ENCODE data around the gene ATP10A.

The ATP10A gene

GRCh38 chr15:25807063-25807462 is 56.1 kb downstream of the ATP10A start:
- H3K4me3 Mint-ChIP-seq: no peak overlapping the region
- H3K36me3 Mint-ChIP-seq (ENCODE audit: low read depth): no peaks in the 10 kb centered on the region
- TF ChIP-seq, protein P1, sequence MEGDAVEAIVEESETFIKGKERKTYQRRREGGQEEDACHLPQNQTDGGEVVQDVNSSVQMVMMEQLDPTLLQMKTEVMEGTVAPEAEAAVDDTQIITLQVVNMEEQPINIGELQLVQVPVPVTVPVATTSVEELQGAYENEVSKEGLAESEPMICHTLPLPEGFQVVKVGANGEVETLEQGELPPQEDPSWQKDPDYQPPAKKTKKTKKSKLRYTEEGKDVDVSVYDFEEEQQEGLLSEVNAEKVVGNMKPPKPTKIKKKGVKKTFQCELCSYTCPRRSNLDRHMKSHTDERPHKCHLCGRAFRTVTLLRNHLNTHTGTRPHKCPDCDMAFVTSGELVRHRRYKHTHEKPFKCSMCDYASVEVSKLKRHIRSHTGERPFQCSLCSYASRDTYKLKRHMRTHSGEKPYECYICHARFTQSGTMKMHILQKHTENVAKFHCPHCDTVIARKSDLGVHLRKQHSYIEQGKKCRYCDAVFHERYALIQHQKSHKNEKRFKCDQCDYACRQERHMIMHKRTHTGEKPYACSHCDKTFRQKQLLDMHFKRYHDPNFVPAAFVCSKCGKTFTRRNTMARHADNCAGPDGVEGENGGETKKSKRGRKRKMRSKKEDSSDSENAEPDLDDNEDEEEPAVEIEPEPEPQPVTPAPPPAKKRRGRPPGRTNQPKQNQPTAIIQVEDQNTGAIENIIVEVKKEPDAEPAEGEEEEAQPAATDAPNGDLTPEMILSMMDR (IDR thresholded peaks at IDR 0.05; ENCODE audit: unreplicated experiment in 3 of 3): no peak
- H3K4me1 Mint-ChIP-seq: peaks cover 8% of the 10 kb centered on the region
- no peaks in the 10 kb centered on the region for H3K9me3 Mint-ChIP-seq
- H3K27me3 Mint-ChIP-seq (ENCODE audit: low read depth): peaks cover 18% of the 10 kb centered on the region
- no peak overlapping the region for H3K27ac Mint-ChIP-seq

GRCh38 chr15:25805031-25805430 is 58.1 kb downstream of the ATP10A start:
- H3K9me3 Mint-ChIP-seq: no peaks in the 10 kb centered on the region
- no peak overlapping the region for H3K27ac Mint-ChIP-seq
- no peaks in the 10 kb centered on the region for H3K4me1 Mint-ChIP-seq
- peaks cover 11% of the 10 kb centered on the region for H3K27me3 Mint-ChIP-seq (ENCODE audit: low read depth)
- TF ChIP-seq, protein P1 (IDR thresholded peaks at IDR 0.05; ENCODE audit: unreplicated experiment in 3 of 3): no peak
- no peaks in the 10 kb centered on the region for H3K36me3 Mint-ChIP-seq (ENCODE audit: low read depth)
- no peak overlapping the region for H3K4me3 Mint-ChIP-seq

DNA sequence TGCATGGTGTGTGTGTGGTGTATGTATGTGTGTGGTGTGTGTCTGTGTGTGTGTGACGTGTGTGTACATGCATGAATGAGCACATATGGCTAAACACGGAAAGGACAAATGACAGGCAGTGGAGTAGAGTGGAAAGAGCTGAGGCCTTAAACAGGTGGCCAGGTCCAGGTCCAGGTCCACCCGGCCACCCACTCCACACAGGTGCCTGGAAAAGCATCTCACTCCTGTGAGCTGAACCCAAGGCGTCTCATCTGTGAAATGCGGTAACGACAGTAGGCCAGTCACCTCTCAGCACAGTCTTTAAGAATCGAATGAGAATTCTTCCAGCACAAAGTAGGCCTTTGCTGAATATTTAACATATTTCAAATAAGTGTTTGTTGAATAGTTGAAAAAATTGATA is 58.7 kb downstream of the ATP10A start:
- Mint-ChIP-seq H3K27ac (no peak overlapping the region), H3K27me3 (ENCODE audit: low read depth) (peaks cover 11% of the 10 kb centered on the region), H3K4me3 (no peak overlapping the region), H3K4me1 (no peaks in the 10 kb centered on the region), H3K36me3 (ENCODE audit: low read depth) (no peaks in the 10 kb centered on the region), H3K9me3 (no peaks in the 10 kb centered on the region)
- TF ChIP-seq, protein P1 (IDR thresholded peaks at IDR 0.05; ENCODE audit: unreplicated experiment in 3 of 3): no peak

- Mint-ChIP-seq H3K27me3 (ENCODE audit: low read depth) (peaks cover 11% of the 10 kb centered on the region), H3K4me3 (no peak overlapping the region), H3K9me3 (no peaks in the 10 kb centered on the region), H3K4me1 (peaks cover 8% of the 10 kb centered on the region), H3K36me3 (ENCODE audit: low read depth) (no peaks in the 10 kb centered on the region), H3K27ac (no peak overlapping the region)
- TF ChIP-seq, protein P1 (IDR thresholded peaks at IDR 0.05; ENCODE audit: unreplicated experiment in 3 of 3): no peak
Measured at GRCh38 chr15:25803541-25803940, 59.6 kb downstream of the ATP10A start.

- Mint-ChIP-seq H3K27ac (no peak overlapping the region), H3K4me1 (peaks cover 13% of the 10 kb centered on the region), H3K27me3 (ENCODE audit: low read depth) (peaks cover 11% of the 10 kb centered on the region), H3K4me3 (no peak overlapping the region), H3K9me3 (no peaks in the 10 kb centered on the region), H3K36me3 (ENCODE audit: low read depth) (no peaks in the 10 kb centered on the region)
- TF ChIP-seq, protein P1 (IDR thresholded peaks at IDR 0.05; ENCODE audit: unreplicated experiment in 3 of 3): no peak
Measured at GRCh38 chr15:25803036-25803435, 60.1 kb downstream of the ATP10A start.

DNA sequence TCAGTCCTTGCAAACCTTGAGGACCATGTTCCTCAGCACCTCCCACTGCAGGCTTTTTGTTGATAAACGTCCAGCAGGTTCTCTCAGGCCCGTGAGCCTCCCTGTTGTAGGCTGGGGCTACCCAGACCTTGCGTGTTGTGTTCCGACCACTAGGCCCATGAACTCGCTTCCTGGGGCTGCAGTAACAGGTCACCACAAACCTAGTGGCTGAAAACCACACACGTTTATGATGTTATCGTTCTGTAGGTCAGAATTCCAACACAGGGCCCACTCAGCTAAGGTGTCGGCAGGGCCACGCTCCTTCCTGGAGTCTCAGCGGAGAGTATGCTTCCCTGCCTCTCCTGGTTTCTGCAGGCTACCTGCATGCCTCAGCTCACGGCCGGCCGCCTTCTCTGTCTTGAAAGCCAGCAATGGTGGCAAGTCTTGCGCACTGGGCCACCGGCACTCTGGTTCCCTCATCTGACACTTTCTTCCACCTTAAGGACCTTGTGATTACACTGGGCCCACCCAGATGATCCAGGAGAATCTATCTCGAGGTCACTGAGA is 60.8 kb downstream of the ATP10A start:
- peaks cover 20% of the 10 kb centered on the region for H3K4me1 Mint-ChIP-seq
- H3K36me3 Mint-ChIP-seq (ENCODE audit: low read depth): no peaks in the 10 kb centered on the region
- peaks cover 4% of the 10 kb centered on the region for H3K27me3 Mint-ChIP-seq (ENCODE audit: low read depth)
- H3K9me3 Mint-ChIP-seq: no peaks in the 10 kb centered on the region
- no peak overlapping the region for H3K27ac Mint-ChIP-seq
- no peak overlapping the region for H3K4me3 Mint-ChIP-seq
- TF ChIP-seq, protein P1 (IDR thresholded peaks at IDR 0.05; ENCODE audit: unreplicated experiment in 3 of 3): no peak

Data from nephron (organoid).